Neural cell (in vitro differentiated cells): ENCODE measurements around the gene FAF1. TPM values are rescaled to one million over a fixed set of nuclear protein-coding genes. Genes with fewer than 3 reads are reported as not detected.

ENCODE experiments used
- H2AFZ ChIP-seq: fragments of 200-600, 300-800 bp; sonication (generic), shearing (Covaris generic); 2 replicates; pipeline ENCODE4 v1.6.0; 2014; ENCODE audit warnings: low read depth, mild to moderate bottlenecking, antibody characterized with exemption, low read length, moderate library complexity
- H3F3A ChIP-seq: fragments of 200-600 bp; shearing (Covaris generic); 2 replicates; pipeline ENCODE4 v1.6.1; 2016; ENCODE audit warnings: mild to moderate bottlenecking, moderate library complexity, mixed read lengths, antibody characterized with exemption, low read length; ENCODE audit not compliant: insufficient read depth, poor library complexity, severe bottlenecking
- H3K27ac ChIP-seq: fragments of 200-600, 300-800 bp; sonication (generic), shearing (Covaris generic); 2 replicates; pipeline ENCODE4 v1.5.1; 2014; ENCODE audit warnings: mild to moderate bottlenecking, low read length, moderate library complexity
- H3K27me3 ChIP-seq: fragments of 300-800, 200-600 bp; sonication (generic), shearing (Covaris generic); 2 replicates; pipeline ENCODE4 v1.6.0; 2014; ENCODE audit warnings: mild to moderate bottlenecking, low read depth, low read length, moderate library complexity; ENCODE audit not compliant: insufficient read depth
- H3K36me3 ChIP-seq: fragments of 300-800, 200-600 bp; sonication (generic), shearing (Covaris generic); 2 replicates; pipeline ENCODE4 v1.5.1; 2014; ENCODE audit warnings: mild to moderate bottlenecking, antibody characterized with exemption, low read length, moderate library complexity; ENCODE audit not compliant: insufficient read depth
- H3K4me2 ChIP-seq: fragments of 300-800, 200-600 bp; sonication (generic), shearing (Covaris generic); 2 replicates; pipeline ENCODE4 v1.6.0; 2014; ENCODE audit warnings: mild to moderate bottlenecking, low read length
- H3K4me3 ChIP-seq: fragments of 300-800, 200-600 bp; sonication (generic), shearing (Covaris generic); 2 replicates; pipeline ENCODE4 v1.5.1; 2014; ENCODE audit warnings: mild to moderate bottlenecking, low read length, moderate library complexity
- H3K79me2 ChIP-seq: fragments of 200-600 bp; shearing (Covaris generic); replicated peaks from 2 replicates; pipeline ENCODE4 v1.6.0; 2014; ENCODE audit warnings: mild to moderate bottlenecking, low read length, moderate library complexity; ENCODE audit not compliant: insufficient read depth
- H3K9ac ChIP-seq: fragments of 300-800, 200-600 bp; sonication (generic), shearing (Covaris generic); 2 replicates; pipeline ENCODE4 v1.6.1; 2016; ENCODE audit warnings: mild to moderate bottlenecking, low read length, mixed read lengths
- H3K9me2 ChIP-seq: fragments of 200-600 bp; shearing (Covaris generic); 2 replicates; pipeline ENCODE4 v1.6.1; 2016; ENCODE audit warnings: mild to moderate bottlenecking, low read length, mixed read lengths; ENCODE audit not compliant: insufficient read depth
- H3K9me3 ChIP-seq: fragments of 200-600, 300-800 bp; sonication (generic), shearing (Covaris generic); 2 replicates; pipeline ENCODE4 v1.6.1; 2016; ENCODE audit warnings: mild to moderate bottlenecking, mixed run types, low read length, moderate library complexity, mixed read lengths
- H4K20me1 ChIP-seq: fragments of 200-600 bp; shearing (Covaris generic); 2 replicates; pipeline ENCODE4 v1.6.1; 2016; ENCODE audit warnings: mild to moderate bottlenecking, mixed run types; ENCODE audit not compliant: insufficient read depth
- CTCF ChIP-seq: fragments of 450-650 bp; IDR thresholded peaks from 2 replicates; pipeline ENCODE4 v1.5.1; 2014; ENCODE audit warnings: antibody characterized with exemption, mild to moderate bottlenecking, moderate library complexity; ENCODE audit not compliant: poor library complexity, severe bottlenecking
- EP300 ChIP-seq: fragments of 450-650 bp; conservative IDR thresholded peaks from 2 replicates; pipeline ENCODE4 v1.6.1; 2014; ENCODE audit warnings: antibody characterized with exemption, mild to moderate bottlenecking, moderate library complexity; ENCODE audit not compliant: poor library complexity, severe bottlenecking
- EZH2 ChIP-seq: fragments of 200-600, 300-800 bp; shearing (Covaris generic), sonication (generic); IDR thresholded peaks from 2 replicates; pipeline ENCODE4 v1.6.1; 2014; ENCODE audit warnings: antibody characterized with exemption, low read length, borderline replicate concordance, mild to moderate bottlenecking; ENCODE audit not compliant: insufficient read depth, poor library complexity, severe bottlenecking
- MXI1 ChIP-seq: fragments of 450-650 bp; conservative IDR thresholded peaks from 2 replicates; pipeline ENCODE4 v1.6.1; 2014; ENCODE audit warnings: antibody characterized with exemption, mild to moderate bottlenecking; ENCODE audit not compliant: poor library complexity, severe bottlenecking
- POLR2AphosphoS5 ChIP-seq: IDR thresholded peaks from 2 replicates; pipeline ENCODE4 v1.6.1; 2012
- RAD21 ChIP-seq: fragments of 450-650 bp; conservative IDR thresholded peaks from 2 replicates; pipeline ENCODE4 v1.6.1; 2014; ENCODE audit warnings: antibody characterized with exemption, mild to moderate bottlenecking, moderate library complexity
- REST ChIP-seq: IDR thresholded peaks from 2 replicates; pipeline ENCODE4 v1.6.1; 2012; ENCODE audit warnings: borderline replicate concordance
- SMC3 ChIP-seq: fragments of 450-650 bp; conservative IDR thresholded peaks from 2 replicates; pipeline ENCODE4 v1.6.1; 2014; ENCODE audit warnings: antibody characterized with exemption, mild to moderate bottlenecking, moderate library complexity; ENCODE audit not compliant: poor library complexity
- TAF1 ChIP-seq: IDR thresholded peaks from 2 replicates; pipeline ENCODE4 v1.6.1; 2012; ENCODE audit warnings: low read depth
- polyA plus RNA-seq: library from polyadenylated mRNA; depleted of rRNA; stranded (reverse); fragments of >200 nt; gene quantifications from 2 replicates; pipeline ENCODE4 v1.2.3, GENCODE V29; 2014

Gene FAF1
- polyA plus RNA-seq, 1 donor from 2014 or later: 52.1 TPM

DNA sequence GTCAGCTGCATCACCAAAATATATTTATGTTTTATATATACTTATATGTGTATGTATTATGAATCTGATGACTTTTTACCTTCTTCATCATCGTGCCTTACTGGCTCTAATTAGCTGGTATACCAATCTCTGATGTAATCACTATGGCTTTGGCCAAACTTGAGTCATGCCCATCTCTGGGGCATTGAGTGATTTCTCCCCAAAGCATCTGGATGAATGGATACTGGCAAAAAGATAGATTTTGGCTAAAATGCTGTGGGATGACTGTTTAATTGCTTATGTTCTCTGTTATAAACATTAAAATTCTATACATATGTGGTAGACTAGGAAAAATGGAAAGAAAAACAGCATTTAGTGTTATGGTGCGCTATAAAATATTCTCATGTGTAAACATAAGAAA is 29.6 kb upstream of the FAF1 start:
- no peaks in the 10 kb centered on the region for H3F3A ChIP-seq
- peaks cover 14% of the 10 kb centered on the region for H3K27me3 ChIP-seq
- no peak overlapping the region for H3K4me3 ChIP-seq
- H3K4me2 ChIP-seq: no peak overlapping the region
- H3K36me3 ChIP-seq: no peaks in the 10 kb centered on the region
- H4K20me1 ChIP-seq: no peaks in the 10 kb centered on the region
- H3K9ac ChIP-seq: no peak overlapping the region
- TF ChIP-seq CTCF: no peak
- H3K9me2 ChIP-seq: no peaks in the 10 kb centered on the region
- H3K9me3 ChIP-seq: no peaks in the 10 kb centered on the region
- H3K79me2 ChIP-seq: no peaks in the 10 kb centered on the region
- H3K27ac ChIP-seq: no peak overlapping the region
- H2AFZ ChIP-seq: no peak overlapping the region

DNA sequence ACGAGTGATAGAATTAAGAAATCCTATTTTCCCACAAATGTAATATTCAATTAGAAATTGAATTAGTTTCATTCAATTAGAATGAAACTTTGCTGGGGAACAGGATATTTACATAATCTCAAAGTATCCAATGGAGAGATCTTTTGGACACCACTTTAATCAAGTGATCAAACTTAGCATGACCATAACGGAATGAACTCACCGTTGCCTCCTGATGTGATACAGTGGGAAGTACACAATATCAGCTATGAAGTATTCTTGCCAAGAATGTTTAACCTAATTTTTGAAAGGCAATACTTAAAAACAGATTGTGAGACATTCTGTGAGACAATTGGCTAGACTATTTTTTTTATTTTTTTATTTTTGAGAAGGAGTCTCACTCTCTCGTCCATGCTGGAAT is 26.6 kb upstream of the FAF1 start:
- Histone ChIP-seq H3K27me3 (peaks cover 44% of the 10 kb centered on the region), H3K4me3 (no peak overlapping the region), H3K4me2 (no peak overlapping the region), H3K9ac (no peak overlapping the region), H4K20me1 (no peaks in the 10 kb centered on the region), H3K27ac (no peak overlapping the region), H2AFZ (no peak overlapping the region), H3F3A (no peaks in the 10 kb centered on the region), H3K9me3 (no peaks in the 10 kb centered on the region), H3K79me2 (no peaks in the 10 kb centered on the region), H3K36me3 (no peaks in the 10 kb centered on the region), H3K9me2 (no peaks in the 10 kb centered on the region)
- no peak for TF ChIP-seq TAF1
- TF ChIP-seq REST: no peak
- no peak for TF ChIP-seq SMC3
- TF ChIP-seq RAD21: no peak
- TF ChIP-seq EZH2: no peak
- TF ChIP-seq POLR2AphosphoS5: no peak
- no peak for TF ChIP-seq MXI1
- TF ChIP-seq EP300: no peak
- no peak for TF ChIP-seq CTCF
